ENCODE measurements around the gene SIRPG.

SIRPG gene

GRCh38 chr20:1636621-1637020, 21.0 kb downstream of the SIRPG start:
- no peak for DNase-seq (ENCODE audit: low read depth, low spot score)
- Histone ChIP-seq H3K36me3 (ENCODE audit: control insufficient read depth, insufficient read depth, low read length) (no peaks in the 10 kb centered on the region), H3K27me3 (ENCODE audit: control insufficient read depth, insufficient read depth, low read length) (no peaks in the 10 kb centered on the region), H3K9me3 (ENCODE audit: control insufficient read depth, insufficient read depth, low read length) (no peaks in the 10 kb centered on the region), H3K27ac (ENCODE audit: low read length) (no peak overlapping the region), H3K4me3 (ENCODE audit: low read length) (no peak overlapping the region), H3K4me1 (ENCODE audit: control insufficient read depth, insufficient read depth, low read length) (peaks cover 2% of the 10 kb centered on the region; the same call in 1 of the 2 replicates)
- no CpG with 5 or more reads among the region's 2 CpGs for WGBS (ENCODE audit: insufficient coverage, insufficient read length)

- Histone ChIP-seq H3K36me3 (ENCODE audit: control insufficient read depth, insufficient read depth, low read length) (no peaks in the 10 kb centered on the region), H3K27me3 (ENCODE audit: control insufficient read depth, insufficient read depth, low read length) (no peaks in the 10 kb centered on the region), H3K9me3 (ENCODE audit: control insufficient read depth, insufficient read depth, low read length) (no peaks in the 10 kb centered on the region), H3K4me3 (ENCODE audit: low read length) (no peak overlapping the region), H3K4me1 (ENCODE audit: control insufficient read depth, insufficient read depth, low read length) (peaks cover 2% of the 10 kb centered on the region; the same call in 1 of the 2 replicates), H3K27ac (ENCODE audit: low read length) (no peak overlapping the region)
- no CpG with 5 or more reads among the region's 10 CpGs for WGBS (ENCODE audit: insufficient coverage, insufficient read length)
- no peak for DNase-seq (ENCODE audit: low read depth, low spot score)
These were observed 22.1 kb downstream of the SIRPG start for GRCh38 chr20:1635291-1635979.

GRCh38 chr20:1633535-1633934, 24.0 kb downstream of the SIRPG start:
- no CpG with 5 or more reads among the region's 4 CpGs for WGBS (ENCODE audit: insufficient coverage, insufficient read length)

GRCh38 chr20:1632178-1632577, 25.4 kb downstream of the SIRPG start:
- H3K36me3 ChIP-seq (ENCODE audit: control insufficient read depth, insufficient read depth, low read length), result no peaks in the 10 kb centered on the region
- DNase-seq (ENCODE audit: low read depth, low spot score), result no peak
- no peaks in the 10 kb centered on the region for H3K27me3 ChIP-seq (ENCODE audit: control insufficient read depth, insufficient read depth, low read length)
- peaks cover 2% of the 10 kb centered on the region; the same call in 1 of the 2 replicates for H3K4me1 ChIP-seq (ENCODE audit: control insufficient read depth, insufficient read depth, low read length)
- no CpG with 5 or more reads among the region's 4 CpGs for WGBS (ENCODE audit: insufficient coverage, insufficient read length)
- no peaks in the 10 kb centered on the region for H3K9me3 ChIP-seq (ENCODE audit: control insufficient read depth, insufficient read depth, low read length)
- no peak overlapping the region for H3K27ac ChIP-seq (ENCODE audit: low read length)
- H3K4me3 ChIP-seq (ENCODE audit: low read length), result no peak overlapping the region

More at GRCh38 chr20:1633535-1633934, 24.0 kb downstream of the SIRPG start:
- Histone ChIP-seq H3K9me3 (ENCODE audit: control insufficient read depth, insufficient read depth, low read length) (no peaks in the 10 kb centered on the region), H3K4me1 (ENCODE audit: control insufficient read depth, insufficient read depth, low read length) (peaks cover 2% of the 10 kb centered on the region; the same call in 1 of the 2 replicates), H3K27ac (ENCODE audit: low read length) (no peak overlapping the region), H3K36me3 (ENCODE audit: control insufficient read depth, insufficient read depth, low read length) (no peaks in the 10 kb centered on the region), H3K27me3 (ENCODE audit: control insufficient read depth, insufficient read depth, low read length) (no peaks in the 10 kb centered on the region), H3K4me3 (ENCODE audit: low read length) (no peak overlapping the region)
- no peak for DNase-seq (ENCODE audit: low read depth, low spot score)

GRCh38 chr20:1631309-1632151, 26.0 kb downstream of the SIRPG start:
- Histone ChIP-seq H3K27me3 (ENCODE audit: control insufficient read depth, insufficient read depth, low read length) (no peaks in the 10 kb centered on the region), H3K9me3 (ENCODE audit: control insufficient read depth, insufficient read depth, low read length) (no peaks in the 10 kb centered on the region), H3K36me3 (ENCODE audit: control insufficient read depth, insufficient read depth, low read length) (no peaks in the 10 kb centered on the region), H3K4me1 (ENCODE audit: control insufficient read depth, insufficient read depth, low read length) (peaks cover 2% of the 10 kb centered on the region; the same call in 1 of the 2 replicates), H3K4me3 (ENCODE audit: low read length) (no peak overlapping the region), H3K27ac (ENCODE audit: low read length) (no peak overlapping the region)
- DNase-seq (ENCODE audit: low read depth, low spot score), result peak; percentile 27
- no CpG with 5 or more reads among the region's 9 CpGs for WGBS (ENCODE audit: insufficient coverage, insufficient read length)

GRCh38 chr20:1630186-1630585, 27.4 kb downstream of the SIRPG start:
- H3K36me3 ChIP-seq (ENCODE audit: control insufficient read depth, insufficient read depth, low read length), result no peaks in the 10 kb centered on the region
- H3K27me3 ChIP-seq (ENCODE audit: control insufficient read depth, insufficient read depth, low read length), result no peaks in the 10 kb centered on the region
- DNase-seq (ENCODE audit: low read depth, low spot score), result no peak
- H3K27ac ChIP-seq (ENCODE audit: low read length), result no peak overlapping the region
- no peak overlapping the region for H3K4me3 ChIP-seq (ENCODE audit: low read length)
- H3K9me3 ChIP-seq (ENCODE audit: control insufficient read depth, insufficient read depth, low read length), result no peaks in the 10 kb centered on the region
- peaks cover under 1% of the 10 kb centered on the region; the same call in 1 of the 2 replicates for H3K4me1 ChIP-seq (ENCODE audit: control insufficient read depth, insufficient read depth, low read length)
- WGBS (ENCODE audit: insufficient coverage, insufficient read length), result no CpG with 5 or more reads among the region's 5 CpGs

- no peak overlapping the region for H3K4me3 ChIP-seq (ENCODE audit: low read length)
- H3K27me3 ChIP-seq (ENCODE audit: control insufficient read depth, insufficient read depth, low read length), result no peaks in the 10 kb centered on the region
- H3K9me3 ChIP-seq (ENCODE audit: control insufficient read depth, insufficient read depth, low read length), result no peaks in the 10 kb centered on the region
- no peak overlapping the region for H3K27ac ChIP-seq (ENCODE audit: low read length)
- no peaks in the 10 kb centered on the region for H3K36me3 ChIP-seq (ENCODE audit: control insufficient read depth, insufficient read depth, low read length)
- no peak for DNase-seq (ENCODE audit: low read depth, low spot score)
- no CpG with 5 or more reads among the region's 5 CpGs for WGBS (ENCODE audit: insufficient coverage, insufficient read length)
- H3K4me1 ChIP-seq (ENCODE audit: control insufficient read depth, insufficient read depth, low read length), result no peaks in the 10 kb centered on the region
These were observed 28.3 kb downstream of the SIRPG start for GRCh38 chr20:1629321-1629720.

- Histone ChIP-seq H3K36me3 (ENCODE audit: control insufficient read depth, insufficient read depth, low read length) (no peaks in the 10 kb centered on the region), H3K4me3 (ENCODE audit: low read length) (no peak overlapping the region), H3K27ac (ENCODE audit: low read length) (no peak overlapping the region), H3K4me1 (ENCODE audit: control insufficient read depth, insufficient read depth, low read length) (no peaks in the 10 kb centered on the region), H3K9me3 (ENCODE audit: control insufficient read depth, insufficient read depth, low read length) (no peaks in the 10 kb centered on the region), H3K27me3 (ENCODE audit: control insufficient read depth, insufficient read depth, low read length) (no peaks in the 10 kb centered on the region)
- DNase-seq (ENCODE audit: low read depth, low spot score), result no peak
- no CpG with 5 or more reads among the region's 5 CpGs for WGBS (ENCODE audit: insufficient coverage, insufficient read length)
These were observed 29.0 kb downstream of the SIRPG start for GRCh38 chr20:1628621-1629020.

- Histone ChIP-seq H3K9me3 (ENCODE audit: control insufficient read depth, insufficient read depth, low read length) (no peaks in the 10 kb centered on the region), H3K27me3 (ENCODE audit: control insufficient read depth, insufficient read depth, low read length) (no peaks in the 10 kb centered on the region; the same call in 1 of the 2 replicates), H3K36me3 (ENCODE audit: control insufficient read depth, insufficient read depth, low read length) (no peaks in the 10 kb centered on the region), H3K27ac (ENCODE audit: low read length) (no peak overlapping the region), H3K4me3 (ENCODE audit: low read length) (no peak overlapping the region), H3K4me1 (ENCODE audit: control insufficient read depth, insufficient read depth, low read length) (peaks cover 2% of the 10 kb centered on the region; the same call in 1 of the 2 replicates)
- DNase-seq (ENCODE audit: low read depth, low spot score), result no peak
- no CpG with 5 or more reads among the region's 2 CpGs for WGBS (ENCODE audit: insufficient coverage, insufficient read length)
These were observed 30.4 kb downstream of the SIRPG start for GRCh38 chr20:1627200-1627550.

- peaks cover 2% of the 10 kb centered on the region; the same call in 1 of the 2 replicates for H3K4me1 ChIP-seq (ENCODE audit: control insufficient read depth, insufficient read depth, low read length)
- H3K4me3 ChIP-seq (ENCODE audit: low read length), result no peak overlapping the region
- H3K36me3 ChIP-seq (ENCODE audit: control insufficient read depth, insufficient read depth, low read length), result no peaks in the 10 kb centered on the region
- no peak for DNase-seq (ENCODE audit: low read depth, low spot score)
- no peaks in the 10 kb centered on the region; the same call in 1 of the 2 replicates for H3K27me3 ChIP-seq (ENCODE audit: control insufficient read depth, insufficient read depth, low read length)
- no CpG with 5 or more reads among the region's 3 CpGs for WGBS (ENCODE audit: insufficient coverage, insufficient read length)
- H3K9me3 ChIP-seq (ENCODE audit: control insufficient read depth, insufficient read depth, low read length), result no peaks in the 10 kb centered on the region
- no peak overlapping the region for H3K27ac ChIP-seq (ENCODE audit: low read length)
These were observed 30.9 kb downstream of the SIRPG start for GRCh38 chr20:1626528-1627199.

Measured in iPS DF 6.9 (cell line).